Activated T-cell treated with anti-CD3 and anti-CD28 coated beads, Interleukin-2, amount 50 U/mL, for 24 hours (primary cell): Measurements from ENCODE around the gene PRR5.

Experiments
- DNase-seq: peaks from one replicate; pipeline ENCODE4 v3.0.0-alpha.2; 2020
- H3K27ac Mint-ChIP-seq: 2 replicates; pipeline ENCODE4 v1.8.0; 2020; ENCODE audit warnings: mild to moderate bottlenecking, mixed read lengths
- H3K27me3 Mint-ChIP-seq: 2 replicates; pipeline ENCODE4 v1.8.0; 2020; ENCODE audit warnings: mixed read lengths
- H3K36me3 Mint-ChIP-seq: 2 replicates; pipeline ENCODE4 v1.8.0; 2020; ENCODE audit warnings: low read depth, mixed read lengths
- H3K4me1 Mint-ChIP-seq: 2 replicates; pipeline ENCODE4 v1.8.0; 2020; ENCODE audit warnings: low read depth, mixed read lengths
- H3K4me3 Mint-ChIP-seq: 2 replicates; pipeline ENCODE4 v1.8.0; 2020; ENCODE audit warnings: mild to moderate bottlenecking, moderate library complexity, mixed read lengths
- H3K9me3 Mint-ChIP-seq: 2 replicates; pipeline ENCODE4 v1.8.0; 2020; ENCODE audit warnings: mixed read lengths

PRR5 gene

DNA sequence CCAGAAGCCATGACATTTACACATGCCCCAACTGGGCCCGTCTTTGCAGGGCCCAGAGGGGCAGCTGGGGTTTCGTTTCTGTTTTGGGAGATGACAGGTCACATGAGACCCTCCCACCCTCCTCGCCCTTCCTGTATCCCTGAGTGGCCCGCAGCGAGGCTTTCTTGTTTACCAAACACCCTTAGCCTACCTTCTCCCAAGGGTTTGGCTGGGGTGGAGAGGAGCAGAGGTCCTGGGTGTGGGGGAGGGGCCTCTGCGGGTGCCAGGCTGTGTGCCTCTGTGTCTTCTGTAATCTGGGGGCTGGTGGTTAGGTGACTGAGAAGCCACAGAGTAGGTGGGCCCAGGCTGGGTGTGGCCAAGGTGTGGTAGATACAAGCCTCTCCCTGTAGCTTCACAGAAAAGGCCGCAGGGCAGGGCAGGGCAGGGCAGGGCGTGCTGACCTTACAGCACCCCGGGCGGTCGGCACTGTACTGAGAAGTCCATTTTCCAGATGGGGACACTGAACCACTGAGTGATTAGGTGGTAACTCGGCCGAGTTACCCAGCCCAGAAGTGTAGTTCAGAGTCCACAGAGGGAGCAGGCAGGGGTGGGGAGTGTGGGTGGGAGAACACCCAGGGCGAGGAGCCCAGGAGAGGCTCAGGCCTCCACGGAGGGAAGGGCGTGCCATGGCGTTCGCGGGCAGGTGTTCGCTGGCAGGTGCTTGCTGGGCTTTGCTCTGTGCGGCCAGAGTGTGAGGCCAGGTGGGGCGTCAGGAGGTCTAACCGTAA, 8.7 kb downstream of the PRR5 start:
- Mint-ChIP-seq H3K36me3 (peaks cover 25% of the 10 kb centered on the region), H3K4me3 (peak overlapping the region; percentile 52), H3K9me3 (no peaks in the 10 kb centered on the region), H3K27ac (peak overlapping the region; percentile 76), H3K4me1 (peaks cover 34% of the 10 kb centered on the region), H3K27me3 (no peaks in the 10 kb centered on the region)
- DNase-seq, result peak; percentile 52

DNA sequence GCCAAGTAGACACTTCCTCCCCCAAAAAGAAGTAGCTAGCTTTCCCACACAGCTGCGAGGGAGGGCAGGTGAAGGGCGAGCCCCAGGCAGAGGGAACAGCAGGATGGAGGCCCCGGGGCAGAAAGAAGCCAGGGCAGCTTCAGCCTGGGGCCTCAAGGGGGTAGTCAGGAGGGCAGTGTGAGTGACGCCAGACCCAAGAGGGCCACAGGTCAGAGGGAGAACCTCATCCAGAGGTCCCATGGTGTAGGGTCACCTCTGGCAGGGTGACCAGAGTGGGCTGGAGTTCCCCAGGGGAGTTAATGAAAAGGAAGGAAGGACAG, 9.2 kb downstream of the PRR5 start:
- H3K4me3 Mint-ChIP-seq, result no peak overlapping the region
- peak overlapping the region; percentile 76 for H3K27ac Mint-ChIP-seq

DNA sequence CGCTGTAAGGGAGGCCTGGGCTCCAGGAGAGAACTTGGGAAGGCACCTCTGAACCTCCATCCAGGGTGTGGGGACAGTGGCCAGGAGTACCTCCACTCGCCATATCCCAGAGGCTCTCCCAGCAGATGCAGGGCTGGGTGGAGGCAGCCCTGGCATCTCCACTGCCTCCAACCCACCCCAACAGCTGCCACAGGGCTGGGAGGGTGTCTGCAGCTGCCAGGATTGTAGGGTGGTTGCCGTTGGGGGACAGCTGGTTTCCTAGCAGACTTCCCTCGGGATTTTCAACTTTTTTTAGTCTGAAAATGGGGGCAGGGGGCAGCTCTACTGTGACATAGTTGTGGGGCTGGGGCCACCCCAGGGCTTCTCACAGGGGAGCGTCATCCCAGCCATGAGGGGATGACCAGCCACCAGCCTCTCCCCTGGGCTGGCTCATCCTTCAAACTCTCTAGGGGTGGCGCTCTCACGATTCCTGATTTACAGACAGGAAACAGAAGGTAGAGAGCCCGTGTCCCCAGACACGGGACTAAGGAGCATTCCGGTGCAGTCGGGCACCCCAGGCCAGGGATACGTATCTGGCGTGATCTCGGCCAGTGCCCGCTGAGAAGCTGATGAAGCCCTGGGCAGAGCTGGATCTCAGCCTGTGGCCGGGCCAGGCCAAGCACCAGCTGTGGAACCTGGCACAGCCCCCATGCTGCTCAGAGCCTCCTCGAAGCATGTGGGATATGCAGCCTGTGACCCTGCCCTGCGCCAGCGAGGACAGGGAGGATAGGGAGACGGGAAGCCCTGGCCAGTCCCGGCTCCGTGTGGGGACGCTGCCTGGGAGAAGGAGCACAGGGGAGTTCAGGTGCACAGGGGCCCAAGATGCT, 9.9 kb downstream of the PRR5 start:
- no peak overlapping the region for H3K4me3 Mint-ChIP-seq
- no peaks in the 10 kb centered on the region for H3K27me3 Mint-ChIP-seq
- no peak overlapping the region for H3K27ac Mint-ChIP-seq
- peaks cover 22% of the 10 kb centered on the region for H3K36me3 Mint-ChIP-seq
- DNase-seq, result no peak
- no peaks in the 10 kb centered on the region for H3K9me3 Mint-ChIP-seq
- H3K4me1 Mint-ChIP-seq, result peaks cover 31% of the 10 kb centered on the region

More for the DNA sequence above, 9.2 kb downstream of the PRR5 start:
- Mint-ChIP-seq H3K9me3 (no peaks in the 10 kb centered on the region), H3K27me3 (no peaks in the 10 kb centered on the region), H3K4me1 (peaks cover 31% of the 10 kb centered on the region), H3K36me3 (peaks cover 23% of the 10 kb centered on the region)
- DNase-seq, result no peak

DNA sequence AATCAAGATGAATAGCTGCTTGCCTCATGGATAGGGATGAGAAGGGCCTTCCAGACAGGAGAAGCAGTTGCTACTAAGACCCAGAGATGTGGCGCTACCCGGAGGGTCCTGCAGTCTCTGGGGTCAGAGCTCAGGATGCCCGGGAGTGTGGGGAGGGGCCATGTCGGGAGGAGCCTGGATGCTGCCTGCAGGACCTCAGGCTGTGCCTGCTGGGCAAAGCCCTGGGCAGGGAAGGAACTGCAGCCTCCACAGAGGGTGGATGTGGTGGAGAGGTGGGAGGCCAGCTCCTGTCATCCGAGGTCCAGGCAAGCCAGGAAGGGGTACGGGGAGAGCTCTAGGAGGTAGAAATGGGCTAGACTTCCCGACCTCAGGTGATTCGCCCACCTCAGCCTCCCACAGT, 11.0 kb downstream of the PRR5 start:
- no peaks in the 10 kb centered on the region for H3K27me3 Mint-ChIP-seq
- no peak for DNase-seq
- no peak overlapping the region for H3K4me3 Mint-ChIP-seq
- H3K9me3 Mint-ChIP-seq, result no peaks in the 10 kb centered on the region
- no peak overlapping the region for H3K27ac Mint-ChIP-seq
- peaks cover 28% of the 10 kb centered on the region for H3K36me3 Mint-ChIP-seq
- H3K4me1 Mint-ChIP-seq, result peaks cover 26% of the 10 kb centered on the region

DNA sequence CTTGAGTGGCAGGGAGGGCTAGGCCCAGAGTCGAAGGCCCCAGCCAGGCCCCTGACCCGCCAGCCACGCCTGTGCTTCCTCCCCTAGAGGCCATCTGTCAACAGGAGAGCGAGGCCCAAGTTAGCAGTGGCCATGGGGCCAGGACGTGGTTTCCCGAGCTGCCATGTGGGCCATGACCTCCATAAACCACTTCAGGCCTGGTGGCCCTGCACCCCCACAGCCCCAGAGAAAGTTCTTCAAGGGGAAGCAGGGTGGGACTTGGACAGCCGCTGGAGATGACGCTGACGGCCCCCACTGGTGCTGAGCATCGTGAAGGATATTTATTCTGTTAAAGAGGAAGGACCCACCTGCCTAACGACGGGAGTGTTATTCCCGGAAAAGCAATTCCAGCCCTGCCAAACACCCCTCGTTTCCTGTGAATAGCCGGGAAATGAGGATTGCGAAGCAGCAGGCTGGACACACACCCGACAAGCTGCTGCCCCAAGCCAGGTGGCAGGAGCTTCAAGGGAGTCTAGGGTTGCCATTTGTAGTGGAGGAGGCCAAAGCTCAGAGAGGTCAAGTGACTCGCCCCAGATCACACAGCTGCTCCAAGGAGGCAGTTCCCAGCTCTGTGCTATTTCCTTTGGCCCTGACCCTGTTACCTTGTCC, 12.8 kb downstream of the PRR5 start:
- peaks cover 23% of the 10 kb centered on the region for H3K4me1 Mint-ChIP-seq
- no peak overlapping the region for H3K4me3 Mint-ChIP-seq
- no peak overlapping the region for H3K27ac Mint-ChIP-seq
- H3K36me3 Mint-ChIP-seq, result peaks cover 35% of the 10 kb centered on the region
- no peaks in the 10 kb centered on the region for H3K9me3 Mint-ChIP-seq
- no peaks in the 10 kb centered on the region for H3K27me3 Mint-ChIP-seq
- no peak for DNase-seq

DNA sequence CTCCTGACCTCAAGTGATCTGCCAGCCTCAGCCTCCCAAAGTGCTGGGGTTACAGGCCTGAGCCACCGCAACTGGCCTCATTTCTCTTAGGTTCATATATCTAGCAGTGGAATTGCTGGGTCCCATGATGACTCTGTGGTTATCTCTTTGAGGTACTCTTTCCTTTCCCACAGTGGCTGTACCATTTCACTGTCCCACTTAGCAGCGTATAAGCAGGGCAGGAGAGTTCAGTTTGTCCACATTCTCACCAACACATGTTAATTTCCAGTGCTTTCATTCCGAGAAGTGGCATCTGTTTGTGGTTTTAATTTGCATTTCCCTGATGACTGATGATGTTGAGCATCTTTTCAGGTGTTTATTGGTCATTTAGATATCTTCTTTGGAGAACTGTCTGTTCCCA, 16.4 kb downstream of the PRR5 start:
- Mint-ChIP-seq H3K27ac (peak overlapping the region; percentile 56), H3K9me3 (no peaks in the 10 kb centered on the region), H3K4me1 (peaks cover 10% of the 10 kb centered on the region), H3K27me3 (no peaks in the 10 kb centered on the region), H3K36me3 (peaks cover 53% of the 10 kb centered on the region), H3K4me3 (no peak overlapping the region)
- DNase-seq, result no peak

DNA sequence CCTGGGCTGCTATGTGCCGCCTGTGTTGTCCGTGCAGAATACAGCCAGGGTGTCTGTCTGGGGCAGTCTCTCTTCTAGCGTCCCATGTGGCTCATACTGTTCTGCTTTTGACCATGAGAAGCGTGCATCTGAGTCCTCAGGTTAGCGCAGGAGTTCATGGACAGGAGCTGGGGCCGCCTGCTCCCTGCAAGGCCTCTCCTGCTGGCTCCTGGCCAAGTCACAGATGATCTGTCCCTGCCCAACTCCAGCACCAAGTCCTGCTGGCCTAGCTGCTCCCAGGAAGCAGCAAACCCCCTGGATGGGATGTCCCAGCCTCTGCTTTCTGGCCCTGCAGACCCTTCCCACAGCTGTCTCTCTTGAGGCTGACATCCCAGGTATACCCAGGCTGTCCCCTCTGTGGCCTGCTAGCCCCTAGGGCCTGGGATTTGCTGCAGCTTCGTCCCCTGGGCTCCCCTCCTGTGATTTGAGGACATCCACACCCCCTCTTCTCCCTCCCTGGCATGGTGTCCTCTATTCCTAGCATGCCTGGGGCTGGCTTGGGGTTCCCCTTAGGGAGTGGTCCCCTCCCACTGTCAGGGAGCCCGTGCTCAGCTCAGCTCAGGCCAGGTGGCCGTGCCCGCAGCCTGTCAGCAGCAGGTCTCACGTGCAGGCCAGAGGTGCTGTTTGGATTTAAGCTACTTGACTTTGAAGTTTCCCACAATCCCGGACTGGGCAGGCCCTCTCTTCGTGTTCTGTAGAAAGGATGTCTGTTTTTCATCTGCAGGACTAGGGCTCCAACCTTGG, 17.8 kb downstream of the PRR5 start:
- H3K4me1 Mint-ChIP-seq, result peaks cover 10% of the 10 kb centered on the region
- no peaks in the 10 kb centered on the region for H3K27me3 Mint-ChIP-seq
- no peaks in the 10 kb centered on the region for H3K9me3 Mint-ChIP-seq
- DNase-seq, result no peak
- no peak overlapping the region for H3K4me3 Mint-ChIP-seq
- H3K36me3 Mint-ChIP-seq, result peaks cover 53% of the 10 kb centered on the region
- no peak overlapping the region for H3K27ac Mint-ChIP-seq

DNA sequence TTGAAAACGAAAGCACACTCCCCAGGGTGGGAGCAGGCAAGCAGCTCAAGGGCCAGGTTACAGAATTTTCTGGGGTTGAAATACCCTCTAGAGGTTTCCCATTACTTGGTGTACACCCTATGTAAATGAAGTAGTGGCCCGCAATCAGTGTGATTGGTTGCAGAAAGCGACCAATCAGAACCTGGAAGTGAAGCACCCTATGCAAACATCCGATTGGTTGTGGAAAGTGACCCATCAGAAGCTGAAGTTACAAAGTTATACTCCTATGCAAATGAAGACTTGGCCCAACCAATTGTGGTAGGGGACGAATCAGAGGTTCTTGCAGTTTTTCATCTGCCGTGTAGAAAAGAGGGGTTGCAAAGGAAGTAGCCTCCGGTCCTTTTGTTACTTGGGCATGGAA, 19.2 kb downstream of the PRR5 start:
- Mint-ChIP-seq H3K4me1 (peaks cover 10% of the 10 kb centered on the region), H3K27me3 (no peaks in the 10 kb centered on the region), H3K27ac (no peak overlapping the region), H3K36me3 (peaks cover 57% of the 10 kb centered on the region), H3K4me3 (no peak overlapping the region), H3K9me3 (no peaks in the 10 kb centered on the region)
- no peak for DNase-seq

DNA sequence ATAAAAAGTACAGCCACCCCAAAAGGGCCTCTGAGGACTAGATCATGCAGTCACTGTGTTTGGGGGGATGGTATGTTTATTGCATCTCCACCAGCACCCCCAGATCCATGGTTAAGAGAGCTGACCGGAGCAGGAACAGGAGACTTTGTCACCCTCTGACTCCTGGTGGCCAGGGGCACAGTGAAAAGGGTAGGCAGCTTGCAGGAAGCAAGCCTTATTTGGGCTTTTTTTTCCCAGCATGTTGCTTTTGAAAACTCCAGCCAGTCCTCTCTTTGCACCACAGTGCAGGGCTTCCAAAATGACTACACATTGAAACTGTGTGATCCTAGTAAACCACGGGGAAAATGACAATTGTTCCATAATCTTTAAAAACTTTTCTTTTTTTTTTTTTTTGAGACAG, 20.6 kb downstream of the PRR5 start:
- peaks cover 56% of the 10 kb centered on the region for H3K36me3 Mint-ChIP-seq
- H3K9me3 Mint-ChIP-seq, result no peaks in the 10 kb centered on the region
- peaks cover 11% of the 10 kb centered on the region for H3K4me1 Mint-ChIP-seq
- DNase-seq, result no peak
- no peaks in the 10 kb centered on the region for H3K27me3 Mint-ChIP-seq
- H3K4me3 Mint-ChIP-seq, result no peak overlapping the region
- no peak overlapping the region for H3K27ac Mint-ChIP-seq

DNA sequence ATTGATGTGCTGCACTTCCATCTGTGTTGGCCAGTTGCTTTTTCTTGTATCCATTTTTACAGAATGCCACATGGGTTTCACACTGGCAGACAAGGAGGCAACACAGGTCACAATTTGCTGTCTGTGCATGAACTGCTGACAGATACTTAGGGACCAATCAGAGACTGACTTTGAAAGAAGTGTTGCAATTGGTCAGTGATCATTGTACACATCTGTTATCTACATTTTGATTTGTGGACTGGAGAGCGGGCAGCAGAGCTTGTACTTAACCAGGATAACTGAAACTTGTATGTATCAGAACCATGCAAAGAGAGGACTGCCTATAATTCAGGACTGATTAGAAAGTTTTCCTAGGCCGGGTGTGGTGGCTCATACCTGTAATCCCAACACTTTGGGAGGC, 21.8 kb downstream of the PRR5 start:
- H3K36me3 Mint-ChIP-seq, result peaks cover 55% of the 10 kb centered on the region
- DNase-seq, result no peak
- no peak overlapping the region for H3K27ac Mint-ChIP-seq
- no peak overlapping the region for H3K4me3 Mint-ChIP-seq
- H3K9me3 Mint-ChIP-seq, result no peaks in the 10 kb centered on the region
- peaks cover 9% of the 10 kb centered on the region for H3K4me1 Mint-ChIP-seq
- H3K27me3 Mint-ChIP-seq, result no peaks in the 10 kb centered on the region

DNA sequence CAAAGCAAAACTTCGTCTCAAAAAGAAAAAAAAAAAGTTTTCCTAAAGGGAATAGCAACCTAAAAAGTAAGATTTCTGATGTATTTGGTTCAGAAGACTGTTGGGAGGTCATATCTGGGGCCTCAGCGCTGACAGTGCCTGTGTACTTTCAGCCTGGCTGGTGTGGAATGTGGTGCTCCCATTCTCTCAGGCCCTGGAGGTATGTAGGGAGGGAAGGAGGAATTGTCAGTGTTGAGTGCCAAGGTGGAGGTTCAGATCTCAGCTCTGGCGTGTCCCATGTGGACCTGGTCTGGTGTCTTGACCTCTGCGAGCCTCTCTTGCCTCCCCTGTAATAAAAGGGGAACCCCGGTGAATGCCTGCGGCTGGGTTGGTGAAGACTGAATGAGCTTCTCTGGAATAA, 22.4 kb downstream of the PRR5 start:
- Mint-ChIP-seq H3K27me3 (no peaks in the 10 kb centered on the region), H3K4me3 (no peak overlapping the region), H3K9me3 (no peaks in the 10 kb centered on the region), H3K27ac (no peak overlapping the region), H3K36me3 (peaks cover 58% of the 10 kb centered on the region), H3K4me1 (peaks cover 13% of the 10 kb centered on the region)
- no peak for DNase-seq

DNA sequence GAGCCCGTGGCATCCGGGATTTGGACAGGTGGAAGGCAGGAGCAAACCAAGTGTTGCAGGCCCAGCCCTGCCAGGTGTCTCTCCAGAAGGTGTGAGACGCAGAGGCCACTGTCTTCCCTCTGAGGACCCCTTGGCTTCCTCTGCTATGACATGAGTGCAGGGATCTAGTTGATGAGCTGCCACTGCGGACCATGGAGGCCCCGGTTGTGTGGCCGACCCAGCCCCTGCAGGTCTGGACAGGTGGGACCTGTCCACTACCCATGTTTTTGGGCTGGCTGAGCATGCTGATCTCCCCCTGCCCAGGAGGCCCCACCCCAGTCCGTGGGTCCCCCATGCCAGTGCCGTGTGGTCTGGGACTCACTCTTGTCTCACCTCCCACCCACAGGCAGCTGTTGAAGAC, 22.9 kb downstream of the PRR5 start:
- Mint-ChIP-seq H3K27ac (no peak overlapping the region), H3K36me3 (peaks cover 55% of the 10 kb centered on the region), H3K27me3 (no peaks in the 10 kb centered on the region), H3K4me1 (peaks cover 13% of the 10 kb centered on the region), H3K4me3 (no peak overlapping the region), H3K9me3 (no peaks in the 10 kb centered on the region)
- DNase-seq, result no peak

DNA sequence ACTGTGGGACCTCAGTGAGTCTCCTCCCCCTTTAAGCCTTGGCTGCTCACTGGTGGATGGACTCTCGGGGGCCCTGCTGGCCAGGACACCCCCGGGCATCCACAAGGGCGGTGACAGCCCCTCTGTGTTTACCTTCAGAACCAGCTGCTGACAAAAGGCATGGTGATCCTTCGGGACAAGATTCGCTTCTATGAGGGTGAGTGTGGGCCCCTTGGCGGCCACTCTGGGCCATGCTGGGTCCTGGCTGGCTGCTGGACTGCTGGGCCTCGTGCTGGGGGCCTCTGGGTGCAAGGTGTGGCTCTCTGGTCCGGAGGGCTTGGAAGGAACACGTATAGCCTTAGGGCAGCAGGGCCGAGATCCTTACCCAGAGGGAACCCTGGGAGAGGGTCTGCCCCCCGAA, 24.4 kb downstream of the PRR5 start:
- no peaks in the 10 kb centered on the region for H3K27me3 Mint-ChIP-seq
- H3K27ac Mint-ChIP-seq, result no peak overlapping the region
- DNase-seq, result no peak
- H3K36me3 Mint-ChIP-seq, result peaks cover 52% of the 10 kb centered on the region
- H3K4me1 Mint-ChIP-seq, result peaks cover 13% of the 10 kb centered on the region
- no peak overlapping the region for H3K4me3 Mint-ChIP-seq
- no peaks in the 10 kb centered on the region for H3K9me3 Mint-ChIP-seq

DNA sequence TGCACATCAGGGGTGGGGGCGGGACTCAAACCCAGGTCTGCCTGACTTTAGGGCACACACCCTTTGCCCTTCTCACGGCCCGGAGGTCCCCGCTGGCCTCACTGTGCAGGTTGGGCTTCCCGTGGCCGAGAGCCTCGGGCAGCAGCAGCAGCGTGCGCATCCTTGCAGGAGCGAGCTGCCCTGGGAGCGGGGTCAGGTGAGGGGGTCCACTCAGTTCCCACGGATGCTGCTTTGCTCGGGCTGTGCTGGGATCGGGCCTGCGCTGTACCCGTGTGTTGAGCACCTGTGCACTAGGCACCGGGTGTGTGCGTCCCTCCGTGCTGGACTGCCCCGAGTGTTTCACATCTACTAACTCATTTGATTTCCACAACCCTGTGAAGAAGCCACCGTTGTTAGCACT, 25.1 kb downstream of the PRR5 start:
- no peak overlapping the region for H3K27ac Mint-ChIP-seq
- peaks cover 52% of the 10 kb centered on the region for H3K36me3 Mint-ChIP-seq
- no peak overlapping the region for H3K4me3 Mint-ChIP-seq

More for the DNA sequence above, 25.1 kb downstream of the PRR5 start:
- no peak for DNase-seq
- Mint-ChIP-seq H3K9me3 (no peaks in the 10 kb centered on the region), H3K27me3 (no peaks in the 10 kb centered on the region), H3K4me1 (peaks cover 13% of the 10 kb centered on the region)
